Renal cortical epithelial cell (primary cell): ENCODE measurements around the gene RERE. TPM values are rescaled to one million over a fixed set of nuclear protein-coding genes. Genes with fewer than 3 reads are reported as not detected.

Source experiments
- DNase-seq: peaks from one replicate; pipeline ENCODE4 v3.0.0-alpha.2; 2011; ENCODE audit warnings: low read depth
- total RNA-seq: library from RNA; depleted of rRNA; stranded (reverse); fragments of >200 nt; gene quantifications from 2 replicates; pipeline ENCODE4 v1.2.3, GENCODE V29; 2014

RERE gene
- total RNA-seq, 1 donor from 2014 or later, result 57.8 TPM

DNA sequence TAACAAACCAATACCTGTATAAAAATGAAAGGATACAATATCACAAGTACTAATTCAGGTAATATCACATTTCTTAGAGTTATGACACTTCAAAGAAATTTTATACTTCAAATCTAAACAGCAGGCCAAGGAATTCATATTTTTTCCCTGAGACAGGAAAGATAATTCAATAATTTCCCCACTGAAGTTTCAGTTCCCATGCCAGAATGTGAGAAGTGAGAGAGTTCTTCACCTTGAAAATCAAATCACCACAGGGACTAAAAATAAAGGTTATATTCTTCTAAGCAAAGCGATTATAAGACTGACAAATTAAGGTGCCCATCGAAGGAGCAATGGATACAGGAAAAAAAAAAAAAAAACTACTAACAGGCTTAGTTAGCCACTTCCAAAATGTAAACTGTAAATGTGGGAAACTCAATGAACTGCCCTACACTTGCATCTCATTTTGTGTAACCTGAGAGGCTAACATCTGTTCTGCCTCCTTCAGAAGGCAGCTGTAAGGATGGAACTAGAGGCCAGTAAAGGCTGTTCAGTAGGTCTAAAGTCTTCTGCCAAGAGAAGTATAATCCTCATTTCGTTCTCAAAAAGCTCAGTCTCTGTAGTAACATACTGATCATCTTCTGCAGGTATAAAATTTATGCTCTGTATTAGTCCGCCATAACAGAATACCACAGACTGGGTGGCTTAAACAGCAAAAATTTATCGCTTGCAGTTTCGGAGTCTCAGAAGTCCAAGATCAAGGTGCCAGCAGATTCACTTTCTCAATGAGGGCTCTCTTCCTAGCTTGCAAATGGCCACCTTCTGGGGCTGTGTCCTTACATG, 127.8 kb downstream of the RERE start:
- no peak for DNase-seq

GRCh38 chr1:8687538-8687937, 129.9 kb downstream of the RERE start:
- DNase-seq, result no peak

DNA sequence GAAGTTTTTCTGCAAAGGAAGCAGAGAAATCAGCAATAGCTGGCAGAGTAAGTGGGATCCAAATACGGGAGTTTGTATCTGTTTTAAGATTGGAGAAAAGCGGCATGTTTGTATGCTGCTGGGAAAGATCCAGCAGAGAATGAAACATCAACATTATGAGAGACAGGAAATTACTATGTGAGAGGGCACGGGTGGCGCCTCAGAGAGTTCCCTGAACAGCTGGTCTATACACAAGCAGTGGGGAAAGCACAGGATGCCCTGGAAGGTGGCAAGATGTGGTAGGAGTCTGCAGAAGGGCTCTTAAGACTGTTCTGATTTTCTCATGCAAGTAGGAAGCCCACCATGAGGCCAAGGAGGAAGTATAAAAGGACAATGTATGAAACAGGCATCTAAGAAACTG, 130.4 kb downstream of the RERE start:
- no peak for DNase-seq

GRCh38 chr1:8685463-8685862, 132.0 kb downstream of the RERE start:
- DNase-seq, result no peak

DNA sequence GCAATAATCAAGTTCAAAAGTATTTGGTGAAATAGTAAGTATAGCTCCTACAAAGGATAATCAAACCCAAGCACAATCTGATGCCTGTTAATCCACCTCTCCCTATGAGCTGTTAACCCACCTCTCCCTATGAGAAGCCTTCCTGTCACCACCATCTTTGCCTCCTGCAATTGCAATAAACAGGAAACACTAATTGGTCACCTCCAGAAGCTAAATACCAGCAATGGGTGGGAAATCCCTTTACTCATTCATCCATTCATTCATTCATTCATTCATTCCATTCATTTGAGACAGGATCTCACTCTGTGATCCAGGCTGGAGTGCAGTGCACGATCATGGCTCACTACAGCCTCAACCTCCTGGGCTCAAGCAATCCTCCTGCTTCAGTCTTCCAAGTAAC, 132.8 kb downstream of the RERE start:
- DNase-seq, result no peak

- peak; percentile 60 for DNase-seq
Measured at GRCh38 chr1:8682573-8682972, 134.9 kb downstream of the RERE start.

- DNase-seq, result no peak
Measured at GRCh38 chr1:8681911-8682310, 135.5 kb downstream of the RERE start.

DNA sequence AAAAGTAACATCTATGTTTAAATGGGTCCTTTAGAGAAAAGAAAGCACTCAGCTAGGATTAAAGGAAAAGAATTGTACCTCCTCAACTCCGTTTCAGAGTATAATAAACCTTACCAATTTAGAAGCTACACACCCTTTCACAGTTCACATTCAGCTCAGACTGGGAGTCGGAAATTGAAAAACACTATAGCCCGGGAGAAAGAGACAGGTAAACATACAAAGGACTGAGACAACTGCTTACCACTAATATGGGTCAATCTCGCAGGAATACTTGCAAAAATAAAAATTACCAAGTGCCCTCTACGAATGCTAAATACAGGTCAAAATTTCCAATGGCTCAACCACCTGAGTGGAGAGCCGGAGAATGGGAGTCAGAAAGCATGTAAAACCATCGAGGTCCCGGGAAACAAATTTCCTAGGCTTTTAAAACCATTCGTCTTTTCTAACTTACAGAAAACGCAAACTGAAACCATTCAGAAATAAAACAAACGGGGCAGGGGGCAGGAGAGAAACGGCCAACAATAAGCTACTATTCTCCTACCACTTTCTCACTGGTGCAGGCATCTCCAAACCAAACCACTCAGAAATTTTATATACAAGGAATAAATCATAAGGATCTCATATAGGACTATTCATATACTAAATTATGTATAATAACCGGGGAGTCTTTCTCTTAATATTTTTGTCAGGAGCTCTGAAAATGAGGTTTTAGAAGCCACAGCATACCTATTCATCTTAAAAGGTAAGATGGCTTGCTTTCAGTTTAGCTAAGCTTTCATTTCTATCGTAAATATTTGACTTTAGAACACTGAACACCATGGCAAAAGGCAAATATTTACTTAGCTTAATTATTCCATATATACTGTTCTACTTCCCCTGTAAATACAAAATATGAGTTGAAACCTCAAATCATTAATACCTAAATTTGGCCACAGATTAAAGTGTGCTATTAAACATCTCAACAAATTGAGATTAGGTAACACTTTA, 136.5 kb downstream of the RERE start:
- DNase-seq, result no peak

DNA sequence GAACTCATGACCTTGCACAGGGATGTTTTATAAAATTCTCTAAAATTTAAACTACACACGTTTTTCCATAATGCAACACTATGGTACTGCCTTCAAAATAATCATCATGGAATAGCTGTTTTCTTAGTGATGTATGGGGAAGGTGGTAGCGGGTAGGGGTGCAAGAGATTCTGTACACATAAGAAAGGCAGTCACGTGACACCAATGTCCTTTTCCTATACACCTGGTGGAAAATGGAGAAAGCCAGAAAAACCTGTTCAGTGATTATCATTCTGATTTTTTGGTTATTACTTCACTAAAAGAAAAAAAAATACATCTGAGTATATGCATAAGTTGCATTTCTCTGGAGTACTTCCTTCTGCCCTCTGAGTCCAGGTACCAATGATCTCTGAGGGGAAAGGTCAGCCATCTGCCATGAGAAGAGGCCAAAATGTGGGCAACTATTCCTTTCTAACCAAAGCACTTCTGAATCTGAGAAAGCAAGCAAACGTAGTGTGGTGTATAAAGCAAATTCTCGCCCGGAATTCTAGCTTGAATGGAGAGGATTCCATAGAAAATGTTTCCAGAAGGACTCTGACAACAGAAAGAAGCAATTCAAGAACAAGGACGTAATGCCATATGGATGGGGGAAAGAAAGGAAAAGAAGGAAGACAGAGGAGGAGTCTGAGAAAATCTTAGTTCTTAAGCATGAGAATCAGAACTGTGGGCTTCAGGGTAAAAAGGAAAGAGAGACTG, 137.3 kb downstream of the RERE start:
- no peak for DNase-seq

GRCh38 chr1:8679395-8679800, 138.0 kb downstream of the RERE start:
- no peak for DNase-seq

DNA sequence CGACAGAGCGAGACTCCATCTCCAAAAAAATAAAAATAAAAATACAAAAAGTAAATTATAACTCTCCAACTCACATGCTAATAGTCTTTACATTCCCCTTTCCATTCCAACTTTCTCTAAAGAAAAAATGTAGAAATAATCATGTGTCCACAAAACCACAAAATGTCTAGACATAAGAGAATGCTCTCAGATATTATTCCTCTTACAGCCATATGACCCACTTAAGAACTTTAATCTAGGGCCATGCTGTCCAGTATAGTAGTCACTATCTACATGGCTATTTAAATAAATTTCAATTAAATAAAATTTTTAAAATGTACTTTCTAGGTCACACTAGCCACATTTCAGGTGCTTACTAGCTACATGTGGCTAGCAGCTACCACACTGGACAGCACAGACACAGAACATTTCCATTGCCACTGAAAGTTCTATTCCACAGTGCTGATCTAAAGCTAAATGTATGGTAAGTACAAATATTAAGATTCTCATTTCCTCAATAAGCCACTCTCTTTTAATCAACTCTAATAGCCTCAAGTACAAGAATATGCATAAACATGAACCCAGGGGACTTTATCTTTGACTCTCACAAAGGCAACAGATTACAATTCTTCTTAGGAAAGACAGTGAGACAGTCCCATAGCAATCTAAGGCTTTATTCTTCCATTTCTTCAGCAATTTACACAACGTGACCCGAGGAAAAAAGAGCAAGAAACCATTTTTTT, 138.6 kb downstream of the RERE start:
- DNase-seq, result no peak

DNA sequence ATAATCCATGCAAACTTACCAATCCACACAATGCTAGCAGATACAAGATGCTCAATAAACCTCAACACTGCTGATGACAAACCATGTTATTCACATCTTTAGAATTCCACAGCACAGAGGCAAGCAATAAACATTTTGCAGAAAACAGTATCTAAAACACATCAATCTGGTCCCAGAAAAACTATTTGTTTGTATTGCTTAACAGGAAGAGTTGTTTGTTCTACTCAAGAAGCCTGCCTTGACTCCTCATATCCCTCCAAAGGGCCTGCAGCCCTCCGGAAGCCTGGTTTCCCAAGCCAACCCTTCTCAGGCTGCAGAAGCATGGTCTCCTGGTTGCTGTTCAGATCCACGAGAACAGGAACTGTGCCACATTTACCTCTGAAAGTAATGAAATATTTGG, 139.7 kb downstream of the RERE start:
- DNase-seq, result no peak

- DNase-seq, result no peak
Measured at GRCh38 chr1:8676813-8677212, 140.6 kb downstream of the RERE start.

GRCh38 chr1:8676072-8676471, 141.4 kb downstream of the RERE start:
- DNase-seq, result no peak

DNA sequence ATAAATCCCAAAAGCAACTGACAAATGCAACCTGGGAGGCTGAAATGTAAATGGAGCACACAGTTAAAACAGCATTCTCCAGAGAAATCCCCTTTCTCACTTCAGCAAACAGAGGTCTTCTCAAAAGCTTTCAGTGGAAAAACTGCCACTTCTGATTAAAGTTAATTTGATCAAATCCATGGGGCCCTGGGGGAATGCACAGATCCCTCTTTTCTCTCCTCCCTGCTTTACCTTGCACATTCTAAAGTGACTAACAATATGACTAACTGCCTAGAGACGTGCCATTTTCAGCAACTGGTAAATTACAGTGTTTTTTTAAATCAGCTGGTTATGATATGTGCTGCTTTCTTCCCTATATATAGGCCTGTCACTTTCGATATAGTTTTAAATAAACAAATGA, 142.5 kb downstream of the RERE start:
- DNase-seq, result peak; percentile 61

- no peak for DNase-seq
Measured at GRCh38 chr1:8674481-8674880, 143.0 kb downstream of the RERE start.

DNA sequence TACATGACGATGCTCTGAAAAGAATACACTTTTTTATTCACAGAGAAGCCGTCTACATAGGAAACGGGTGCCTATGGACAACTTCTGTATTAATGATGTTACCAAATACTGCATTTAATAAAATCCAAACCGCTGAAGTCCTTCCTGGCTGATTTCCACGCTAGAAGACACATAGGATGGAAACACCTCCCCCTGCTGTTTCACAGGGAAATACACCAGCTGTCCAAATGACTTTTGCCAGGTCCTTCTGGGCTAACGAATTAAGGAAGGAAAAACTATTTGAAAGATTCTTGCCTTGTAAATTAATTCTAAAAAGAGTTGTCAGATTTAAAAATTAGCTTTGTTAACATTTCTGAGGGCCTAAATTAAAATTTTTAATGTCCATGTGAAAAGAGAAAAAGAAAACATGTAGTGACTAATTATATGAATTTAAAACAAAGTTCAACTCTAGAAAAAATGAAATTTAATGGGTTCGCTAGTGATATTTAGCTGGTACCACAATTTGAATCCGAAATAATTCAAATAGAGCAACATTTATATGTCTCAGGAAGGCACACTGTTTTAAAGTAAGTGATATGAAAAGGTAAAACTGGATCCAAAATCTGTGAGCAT, 146.0 kb downstream of the RERE start:
- DNase-seq, result peak; percentile 74

DNA sequence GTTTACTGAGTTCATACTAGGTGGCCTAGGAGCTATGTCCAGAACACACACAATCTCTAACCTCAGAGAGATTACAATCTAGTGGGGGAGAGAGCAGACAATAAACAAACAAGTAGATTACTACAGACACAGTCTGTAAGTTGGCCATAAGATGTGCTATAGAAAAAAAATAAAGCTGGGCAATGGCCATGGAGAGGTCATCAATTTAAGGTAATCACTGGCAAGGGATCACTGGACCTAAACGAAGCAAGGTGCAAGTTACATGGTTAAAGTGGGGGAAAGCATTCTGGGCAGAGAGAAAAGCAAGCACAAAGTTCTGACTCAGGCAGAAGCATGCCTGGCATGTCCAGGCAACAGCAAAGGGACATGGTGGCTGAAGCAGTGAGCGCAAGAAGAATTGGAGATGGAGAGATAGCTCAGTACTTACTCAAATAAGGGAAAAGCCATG, 147.0 kb downstream of the RERE start:
- peak; percentile 79 for DNase-seq

DNA sequence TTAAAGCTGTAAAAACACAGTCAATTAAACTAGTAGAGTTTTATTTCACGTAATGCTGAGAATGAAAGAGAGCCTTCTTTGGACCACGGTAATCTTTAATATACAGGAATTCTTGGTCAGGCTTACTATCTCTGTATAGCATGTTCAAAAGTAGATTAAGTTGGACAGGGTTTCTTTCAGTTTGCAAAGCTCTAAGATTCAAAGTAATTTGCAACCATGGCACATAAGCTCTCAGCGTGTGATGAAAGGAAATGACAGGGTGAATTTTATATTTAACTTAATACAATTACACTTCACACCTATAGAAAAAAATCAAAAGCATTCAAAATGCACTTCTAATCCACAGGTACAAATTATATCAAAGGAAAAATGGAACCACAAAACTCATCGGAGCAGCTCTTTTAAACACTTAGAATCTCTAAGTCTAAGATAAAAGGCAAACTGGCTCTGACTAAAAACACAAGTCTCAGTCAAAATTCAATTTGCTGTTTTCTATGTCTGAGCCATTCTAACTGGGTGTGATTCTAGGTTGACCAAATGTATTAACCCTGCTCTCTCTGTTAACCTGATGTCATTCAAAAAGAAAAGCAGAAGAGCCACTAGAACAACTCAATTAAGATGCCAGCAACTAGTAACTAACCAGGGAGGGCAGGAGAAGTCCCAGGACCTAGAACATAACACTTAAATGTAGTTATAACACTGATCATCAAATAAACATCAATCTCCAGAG, 147.7 kb downstream of the RERE start:
- DNase-seq, result no peak
